HL-60 (cell line): Measurements from ENCODE around the gene LDLRAD3.

Experiments
- DNase-seq, 2 experiments: peaks; one replicate each; pipeline ENCODE4 v3.0.0-alpha.2; 2010 to 2020; ENCODE audit warnings: low read depth in 1 of 2, low spot score in 1 of 2
- H3K27ac ChIP-seq: fragments of 250-450 bp; sonication (Bioruptor Pico); replicated peaks from 2 replicates; pipeline ENCODE4 v1.5.1; 2020; ENCODE audit warnings: mild to moderate bottlenecking, moderate library complexity
- H3K27me3 ChIP-seq: fragments of 250-450 bp; sonication (Bioruptor Pico); 2 replicates; pipeline ENCODE4 v1.5.1; 2021; ENCODE audit warnings: mild to moderate bottlenecking, moderate library complexity; ENCODE audit not compliant: insufficient read depth, poor library complexity, severe bottlenecking
- H3K4me3 ChIP-seq: replicated peaks from 2 replicates; pipeline ENCODE4 v1.5.1; 2011; ENCODE audit warnings: mild to moderate bottlenecking, control low read depth, low read length; ENCODE audit not compliant: insufficient read depth
- GABPA ChIP-seq: IDR thresholded peaks from 2 replicates; pipeline ENCODE4 v1.6.1; 2012; ENCODE audit warnings: low read depth
- POLR2AphosphoS5 ChIP-seq: IDR thresholded peaks from 2 replicates; pipeline ENCODE4 v1.6.1; 2012; ENCODE audit warnings: low read depth
- SPI1 ChIP-seq: IDR thresholded peaks from 2 replicates; pipeline ENCODE4 v1.6.1; 2012; ENCODE audit warnings: low read depth, mild to moderate bottlenecking, borderline replicate concordance
- TF ChIP-seq, protein P1 (sequence below): IDR thresholded peaks from 2 replicates; pipeline ENCODE4 v1.6.1; 2012; ENCODE audit warnings: low read depth; ENCODE audit not compliant: insufficient replicate concordance
- TF ChIP-seq, protein P2 (sequence below): IDR thresholded peaks from one replicate; pipeline ENCODE4 v1.5.1; 2011; ENCODE audit warnings: low read length, control low read depth, inconsistent platforms; ENCODE audit not compliant: insufficient read depth

The LDLRAD3 gene

DNA sequence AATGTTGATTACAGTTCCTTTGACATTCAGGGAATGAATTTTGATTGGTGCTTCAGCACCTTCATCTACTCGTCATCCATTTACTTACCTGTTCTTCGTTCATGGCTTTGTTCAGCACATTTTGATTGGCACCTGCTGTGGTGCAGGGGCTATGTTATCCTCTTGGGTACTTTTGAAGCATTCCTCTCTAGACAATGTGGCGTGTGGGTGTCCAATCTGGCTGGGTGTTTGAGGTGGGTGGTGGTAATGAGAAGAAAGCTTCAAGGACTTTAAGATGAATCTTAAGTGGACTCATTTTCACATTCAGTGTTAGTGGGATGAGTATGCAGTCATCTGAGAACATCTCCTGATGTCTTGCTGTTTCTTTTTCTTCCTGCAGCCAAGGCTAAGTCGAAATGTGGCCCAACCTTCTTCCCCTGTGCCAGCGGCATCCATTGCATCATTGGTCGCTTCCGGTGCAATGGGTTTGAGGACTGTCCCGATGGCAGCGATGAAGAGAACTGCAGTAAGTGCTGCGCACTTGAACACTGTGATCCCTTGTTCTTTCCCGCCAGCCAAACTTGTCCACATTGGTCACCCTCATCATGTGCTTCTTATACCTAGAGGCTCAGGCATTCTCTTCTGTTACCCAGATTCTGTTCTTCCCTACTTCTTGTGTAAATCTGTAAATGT, 137.5 kb downstream of the LDLRAD3 start:
- H3K4me3 ChIP-seq, result no peak overlapping the region
- H3K27me3 ChIP-seq, result no peaks in the 10 kb centered on the region
- TF ChIP-seq POLR2AphosphoS5, result no peak
- no peak for DNase-seq
- H3K27ac ChIP-seq, result no peak overlapping the region

DNA sequence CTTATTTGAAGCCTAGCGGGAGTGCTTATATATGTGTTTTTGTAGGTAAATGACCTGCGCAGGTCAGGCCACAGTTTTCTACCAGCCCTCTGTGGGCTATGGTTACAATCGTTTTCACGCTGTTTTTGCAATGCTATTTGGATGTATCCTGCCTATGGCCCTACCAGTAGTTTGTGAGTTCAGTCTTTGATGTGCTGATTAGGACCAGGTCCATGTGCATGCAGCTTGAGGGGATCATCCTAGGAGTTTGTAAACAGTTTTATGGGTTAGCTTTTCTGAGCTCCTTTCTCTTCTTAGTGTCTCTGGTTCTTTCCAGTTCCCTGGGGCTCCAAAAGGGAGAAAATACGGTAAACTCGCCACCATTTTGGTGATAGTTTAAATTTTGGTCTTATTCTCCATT, 142.5 kb downstream of the LDLRAD3 start:
- H3K4me3 ChIP-seq, result no peak overlapping the region

DNA sequence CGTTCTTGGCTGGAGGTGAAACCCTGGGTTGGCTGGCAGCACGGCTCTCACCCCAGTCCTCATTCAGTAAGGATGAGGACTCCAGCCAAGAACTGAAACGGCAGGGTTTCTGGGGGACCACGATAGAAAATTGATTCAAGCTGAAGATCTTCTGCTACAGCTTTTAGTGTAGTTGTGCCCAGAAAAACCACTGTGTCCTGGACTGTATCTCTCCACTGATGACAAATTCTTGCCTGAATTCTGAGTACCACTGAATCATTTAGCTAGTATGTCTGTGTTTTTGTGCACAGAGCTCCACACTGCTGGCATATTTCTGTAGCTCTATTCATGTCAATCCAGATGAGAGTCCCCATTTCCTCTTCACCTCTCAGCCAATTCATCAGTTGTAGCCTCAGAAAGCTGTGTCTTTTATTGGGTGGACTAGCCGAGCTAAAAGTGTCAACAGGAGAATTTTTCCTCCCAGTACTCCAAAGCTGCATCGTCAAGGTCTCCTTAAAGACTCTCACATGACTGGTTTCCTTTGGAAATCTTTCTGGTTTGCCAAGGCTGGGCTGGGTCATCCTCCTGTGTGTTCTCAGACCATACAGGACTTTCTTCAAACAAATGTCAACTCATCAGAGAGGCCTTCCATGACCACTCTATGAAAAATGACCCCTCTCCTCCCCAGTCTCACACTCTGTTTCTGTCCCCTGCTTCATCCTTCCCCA, 144.6 kb downstream of the LDLRAD3 start:
- no peak for DNase-seq
- TF ChIP-seq SPI1 (no peak), GABPA (no peak), POLR2AphosphoS5 (no peak)
- TF ChIP-seq, protein P1, sequence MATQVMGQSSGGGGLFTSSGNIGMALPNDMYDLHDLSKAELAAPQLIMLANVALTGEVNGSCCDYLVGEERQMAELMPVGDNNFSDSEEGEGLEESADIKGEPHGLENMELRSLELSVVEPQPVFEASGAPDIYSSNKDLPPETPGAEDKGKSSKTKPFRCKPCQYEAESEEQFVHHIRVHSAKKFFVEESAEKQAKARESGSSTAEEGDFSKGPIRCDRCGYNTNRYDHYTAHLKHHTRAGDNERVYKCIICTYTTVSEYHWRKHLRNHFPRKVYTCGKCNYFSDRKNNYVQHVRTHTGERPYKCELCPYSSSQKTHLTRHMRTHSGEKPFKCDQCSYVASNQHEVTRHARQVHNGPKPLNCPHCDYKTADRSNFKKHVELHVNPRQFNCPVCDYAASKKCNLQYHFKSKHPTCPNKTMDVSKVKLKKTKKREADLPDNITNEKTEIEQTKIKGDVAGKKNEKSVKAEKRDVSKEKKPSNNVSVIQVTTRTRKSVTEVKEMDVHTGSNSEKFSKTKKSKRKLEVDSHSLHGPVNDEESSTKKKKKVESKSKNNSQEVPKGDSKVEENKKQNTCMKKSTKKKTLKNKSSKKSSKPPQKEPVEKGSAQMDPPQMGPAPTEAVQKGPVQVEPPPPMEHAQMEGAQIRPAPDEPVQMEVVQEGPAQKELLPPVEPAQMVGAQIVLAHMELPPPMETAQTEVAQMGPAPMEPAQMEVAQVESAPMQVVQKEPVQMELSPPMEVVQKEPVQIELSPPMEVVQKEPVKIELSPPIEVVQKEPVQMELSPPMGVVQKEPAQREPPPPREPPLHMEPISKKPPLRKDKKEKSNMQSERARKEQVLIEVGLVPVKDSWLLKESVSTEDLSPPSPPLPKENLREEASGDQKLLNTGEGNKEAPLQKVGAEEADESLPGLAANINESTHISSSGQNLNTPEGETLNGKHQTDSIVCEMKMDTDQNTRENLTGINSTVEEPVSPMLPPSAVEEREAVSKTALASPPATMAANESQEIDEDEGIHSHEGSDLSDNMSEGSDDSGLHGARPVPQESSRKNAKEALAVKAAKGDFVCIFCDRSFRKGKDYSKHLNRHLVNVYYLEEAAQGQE, result no peak
- TF ChIP-seq, protein P2, sequence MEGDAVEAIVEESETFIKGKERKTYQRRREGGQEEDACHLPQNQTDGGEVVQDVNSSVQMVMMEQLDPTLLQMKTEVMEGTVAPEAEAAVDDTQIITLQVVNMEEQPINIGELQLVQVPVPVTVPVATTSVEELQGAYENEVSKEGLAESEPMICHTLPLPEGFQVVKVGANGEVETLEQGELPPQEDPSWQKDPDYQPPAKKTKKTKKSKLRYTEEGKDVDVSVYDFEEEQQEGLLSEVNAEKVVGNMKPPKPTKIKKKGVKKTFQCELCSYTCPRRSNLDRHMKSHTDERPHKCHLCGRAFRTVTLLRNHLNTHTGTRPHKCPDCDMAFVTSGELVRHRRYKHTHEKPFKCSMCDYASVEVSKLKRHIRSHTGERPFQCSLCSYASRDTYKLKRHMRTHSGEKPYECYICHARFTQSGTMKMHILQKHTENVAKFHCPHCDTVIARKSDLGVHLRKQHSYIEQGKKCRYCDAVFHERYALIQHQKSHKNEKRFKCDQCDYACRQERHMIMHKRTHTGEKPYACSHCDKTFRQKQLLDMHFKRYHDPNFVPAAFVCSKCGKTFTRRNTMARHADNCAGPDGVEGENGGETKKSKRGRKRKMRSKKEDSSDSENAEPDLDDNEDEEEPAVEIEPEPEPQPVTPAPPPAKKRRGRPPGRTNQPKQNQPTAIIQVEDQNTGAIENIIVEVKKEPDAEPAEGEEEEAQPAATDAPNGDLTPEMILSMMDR, result no peak
- no peak overlapping the region for H3K4me3 ChIP-seq
- H3K27ac ChIP-seq, result no peak overlapping the region
- no peaks in the 10 kb centered on the region for H3K27me3 ChIP-seq

More for the DNA sequence above, 142.5 kb downstream of the LDLRAD3 start:
- TF ChIP-seq, protein P2, result no peak
- TF ChIP-seq SPI1, result no peak
- TF ChIP-seq GABPA, result no peak
- no peak for TF ChIP-seq POLR2AphosphoS5
- TF ChIP-seq, protein P1, result no peak
- Histone ChIP-seq H3K27ac (no peak overlapping the region), H3K27me3 (no peaks in the 10 kb centered on the region)
- DNase-seq, result no peak

DNA sequence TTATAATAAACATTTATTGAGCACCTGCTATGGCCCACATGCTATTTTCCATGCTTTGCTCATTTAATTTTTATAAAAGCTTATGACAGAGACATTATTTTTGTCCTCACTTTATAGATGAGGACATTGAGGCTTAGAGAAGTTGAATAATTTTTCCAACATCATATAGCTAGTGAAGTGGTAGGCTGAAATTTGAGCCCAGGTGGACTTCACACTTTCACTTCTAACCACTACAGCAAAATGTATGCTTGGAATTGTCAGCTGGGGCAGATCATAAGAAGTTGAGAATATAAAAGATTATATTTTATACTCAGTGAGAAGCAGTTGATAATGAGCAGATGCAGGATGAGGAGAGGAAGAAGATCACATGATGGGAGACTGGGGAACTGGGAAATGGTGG, 146.1 kb downstream of the LDLRAD3 start:
- Histone ChIP-seq H3K4me3 (no peak overlapping the region), H3K27ac (no peak overlapping the region), H3K27me3 (no peaks in the 10 kb centered on the region)
- DNase-seq, result no peak
- TF ChIP-seq, protein P1, result no peak
- no peak for TF ChIP-seq SPI1
- TF ChIP-seq, protein P2, result no peak
- TF ChIP-seq GABPA, result no peak
- TF ChIP-seq POLR2AphosphoS5, result no peak
